Medulla oblongata (tissue), 1 donor: ENCODE measurements around the gene CDKN2B.
A peak's percentile ranks its signal among the peaks of the same experiment; 100 is the strongest.

Experiments used
- DNase-seq: peaks from one replicate; pipeline ENCODE4 v3.0.0-alpha.2; 2015; ENCODE audit errors: extremely low spot score

CDKN2B gene

GRCh38 chr9:22035591-22036011 lies 26.5 kb upstream of the CDKN2B start:
- no peak for DNase-seq

- no peak for DNase-seq
These were observed 24.0 kb upstream of the CDKN2B start for GRCh38 chr9:22033012-22033630.

- DNase-seq = no peak
These were observed 22.7 kb upstream of the CDKN2B start for GRCh38 chr9:22031655-22032411.

GRCh38 chr9:22030101-22030598 lies 21.0 kb upstream of the CDKN2B start:
- DNase-seq = peak; percentile 45

GRCh38 chr9:22029231-22029630 lies 20.1 kb upstream of the CDKN2B start:
- no peak for DNase-seq

GRCh38 chr9:22028394-22028793 lies 19.3 kb upstream of the CDKN2B start:
- no peak for DNase-seq

GRCh38 chr9:22026696-22027095 lies 17.6 kb upstream of the CDKN2B start:
- DNase-seq = no peak

- no peak for DNase-seq
These were observed 13.3 kb upstream of the CDKN2B start for GRCh38 chr9:22022396-22022795.

GRCh38 chr9:22010866-22011625 lies 1.9 kb upstream of the CDKN2B start:
- no peak for DNase-seq

GRCh38 chr9:22009506-22009867 lies 382 bp upstream of the CDKN2B start:
- DNase-seq = no peak

- DNase-seq = no peak
These were observed 755 bp downstream of the CDKN2B start for GRCh38 chr9:22008384-22008716.

GRCh38 chr9:22005702-22006606 lies 3.2 kb downstream of the CDKN2B start:
- no peak for DNase-seq

GRCh38 chr9:22005021-22005701 lies 3.9 kb downstream of the CDKN2B start:
- DNase-seq = no peak

- no peak for DNase-seq
These were observed 7.1 kb downstream of the CDKN2B start for GRCh38 chr9:22002038-22002437.

- DNase-seq = no peak
These were observed 11.1 kb downstream of the CDKN2B start for GRCh38 chr9:21998026-21998425.

GRCh38 chr9:21997480-21997879 lies 11.6 kb downstream of the CDKN2B start:
- no peak for DNase-seq

GRCh38 chr9:21996858-21997257 lies 12.2 kb downstream of the CDKN2B start:
- DNase-seq = no peak

- DNase-seq = no peak
These were observed 12.7 kb downstream of the CDKN2B start for GRCh38 chr9:21996438-21996837.

- peak; percentile 32 for DNase-seq
These were observed 13.3 kb downstream of the CDKN2B start for GRCh38 chr9:21995666-21996398.

GRCh38 chr9:21995006-21995665 lies 14.0 kb downstream of the CDKN2B start:
- DNase-seq = peak; percentile 82
